B cell (primary cell): ENCODE measurements around the gene PTN. TPM values are rescaled to one million over a fixed set of nuclear protein-coding genes. Genes with fewer than 3 reads are reported as not detected.
A peak's percentile ranks its signal among the peaks of the same experiment; 100 is the strongest.

Experiments used
- ATAC-seq: fragments of 200-7000 bp; cut with Tn5 transposase; one replicate; pipeline ENCODE4 v1.10.0; 2021; ENCODE audit warnings: low read depth, mild to moderate bottlenecking, moderate number of reproducible peaks, moderate library complexity
- CTCF ChIA-PET: fragments of 350-600 bp; sonication (Branson Sonifier 250); formaldehyde crosslinking; loops from one replicate; lab custom pipeline; 2021; ENCODE audit warnings: antibody characterized with exemption, inconsistent platforms; lab: Charles Lee
- POLR2A ChIA-PET: fragments of 350-600 bp; sonication (Branson Sonifier 250); formaldehyde crosslinking; loops from one replicate; lab custom pipeline; 2021; ENCODE audit warnings: antibody characterized with exemption; lab: Charles Lee
- DNase-seq: peaks from one replicate; pipeline ENCODE4 v3.0.0; 2013
- H2AFZ ChIP-seq: 2 replicates; pipeline ENCODE4 v1.6.1; 2012; ENCODE audit warnings: mild to moderate bottlenecking, low read depth, low read length; ENCODE audit not compliant: insufficient read depth, poor library complexity, severe bottlenecking
- H3K27ac ChIP-seq, 2 donors: 1 replicate in 1 of 2; 2 replicates in 1 of 2; pipeline ENCODE4 v1.5.1; 2012 to 2013; ENCODE audit warnings: low read length in 2 of 2, mild to moderate bottlenecking in 2 of 2, moderate library complexity in 1 of 2
- H3K27me3 ChIP-seq, 4 experiments: fragments of 200-600 bp in 1 of 4; sonication (generic) in 1 of 4; replicated peaks in 1 of 4; 1 replicate in 2 of 4; 2 replicates in 2 of 4; pipeline versions ENCODE4 v1.6.1 to v1.7.0; 2013 to 2016; ENCODE audit warnings: low read length in 3 of 4, mild to moderate bottlenecking in 2 of 4, mixed read lengths in 1 of 4, moderate library complexity in 1 of 4; ENCODE audit not compliant: insufficient read depth in 4 of 4, control insufficient read depth in 3 of 4; ENCODE audit errors: control extremely low read depth in 1 of 4
- H3K36me3 ChIP-seq, 2 experiments: replicated peaks in 1 of 2; 1 replicate in 1 of 2; 2 replicates in 1 of 2; pipeline versions ENCODE4 v1.6.1 to v1.7.1; 2013; ENCODE audit warnings: low read length in 1 of 2; ENCODE audit not compliant: insufficient read depth in 2 of 2, control insufficient read depth in 1 of 2; ENCODE audit errors: control extremely low read depth in 1 of 2, extremely low read depth in 1 of 2
- H3K4me1 ChIP-seq, 2 donors: fragments of 200-600 bp in 1 of 2; sonication (generic) in 1 of 2; 1 replicate in 1 of 2; 2 replicates in 1 of 2; pipeline versions ENCODE4 v1.5.1 to v1.6.1; 2013 to 2017; ENCODE audit warnings: low read length in 2 of 2; ENCODE audit not compliant: control insufficient read depth in 2 of 2, insufficient read depth in 2 of 2
- H3K4me2 ChIP-seq: replicated peaks from 2 replicates; pipeline ENCODE3; 2012; ENCODE audit warnings: mild to moderate bottlenecking, low read depth, low read length; ENCODE audit not compliant: poor library complexity, severe bottlenecking
- H3K4me3 ChIP-seq, 5 experiments: fragments of 200-600 bp in 1 of 5; sonication (generic) in 1 of 5; 1 replicate in 3 of 5; 2 replicates in 2 of 5; pipeline versions ENCODE4 v1.5.1 to v1.7.0; 2011 to 2016; ENCODE audit warnings: low read length in 4 of 5, mild to moderate bottlenecking in 4 of 5, low read depth in 2 of 5, control low read depth in 1 of 5, moderate library complexity in 1 of 5; ENCODE audit not compliant: insufficient read depth in 1 of 5; ENCODE audit errors: control extremely low read depth in 1 of 5, extremely low read depth in 1 of 5
- H3K79me2 ChIP-seq: fragments of 200-600 bp; sonication (generic); one replicate; pipeline ENCODE4 v1.6.0; 2016; ENCODE audit warnings: low read length; ENCODE audit not compliant: control insufficient read depth, insufficient read depth
- H3K9ac ChIP-seq: fragments of 200-600 bp; sonication (generic); 2 replicates; pipeline ENCODE4 v1.6.1; 2017; ENCODE audit warnings: mild to moderate bottlenecking, low read length, moderate library complexity
- H3K9me3 ChIP-seq, 3 donors: one replicate each; pipeline versions ENCODE4 v1.6.1 to v1.7.1; 2013; ENCODE audit warnings: low read length in 2 of 3; ENCODE audit not compliant: control insufficient read depth in 2 of 3, insufficient read depth in 1 of 3; ENCODE audit errors: control extremely low read depth in 1 of 3
- H4K20me1 ChIP-seq: 2 replicates; pipeline ENCODE4 v1.6.0; 2012; ENCODE audit warnings: mild to moderate bottlenecking, low read length; ENCODE audit not compliant: insufficient read depth, control insufficient read depth, poor library complexity, severe bottlenecking
- H3K27ac Mint-ChIP-seq: one replicate; pipeline ENCODE4 v1.8.0; 2021; ENCODE audit warnings: mixed read lengths
- H3K27me3 Mint-ChIP-seq: one replicate; pipeline ENCODE4 v1.8.0; 2021; ENCODE audit warnings: mixed read lengths
- H3K4me1 Mint-ChIP-seq: one replicate; pipeline ENCODE4 v1.8.0; 2021; ENCODE audit warnings: mixed read lengths
- H3K4me3 Mint-ChIP-seq: one replicate; pipeline ENCODE4 v1.8.0; 2021; ENCODE audit warnings: mixed read lengths
- H3K9me3 Mint-ChIP-seq: one replicate; pipeline ENCODE4 v1.8.0; 2022; ENCODE audit warnings: mixed read lengths; ENCODE audit not compliant: insufficient read depth
- EZH2 ChIP-seq: IDR thresholded peaks from 2 replicates; pipeline ENCODE4 v1.6.1; 2012; ENCODE audit warnings: borderline replicate concordance, low read depth, mild to moderate bottlenecking, moderate library complexity, low read length; ENCODE audit not compliant: insufficient read depth, poor library complexity, severe bottlenecking
- WGBS: methylation state at CpG from one replicate; pipeline ENCODE4 v1.1.5; 2013; ENCODE audit warnings: missing lambda C conversion rate; ENCODE audit not compliant: insufficient coverage; 5-methylcytosine and 5-hydroxymethylcytosine counted together
- intact Hi-C: fragments of 100-400 bp; cut with micrococcal nuclease; formaldehyde crosslinking; loops from one replicate; pipeline ENCODE4 v1.10.0; 2022
- polyA minus RNA-seq: library from RNA; depleted of rRNA, polyadenylated mRNA; stranded (reverse); fragments of >200 nt; gene quantifications from 2 replicates; pipeline ENCODE4 v1.2.3, GENCODE V29; 2012
- polyA plus RNA-seq: library from polyadenylated mRNA; depleted of rRNA; stranded (reverse); fragments of >200 nt; gene quantifications from 2 replicates; pipeline ENCODE4 v1.2.3, GENCODE V29; 2012
- total RNA-seq, 2 donors: library from RNA; stranded (reverse); fragments of 120-200 nt in 1 of 2; gene quantifications; 1 replicate in 1 of 2; 2 replicates in 1 of 2; pipeline versions ENCODE4 v1.2.3 to v1.2.4, GENCODE V29; 2013 to 2022
- TF ChIP-seq, protein P1 (sequence below): fragments of 200-600 bp; IDR thresholded peaks from one replicate; pipeline ENCODE4 v1.8.0; 2022; ENCODE audit warnings: antibody characterized with exemption, mild to moderate bottlenecking

The PTN gene
- not detected in 2 replicates for total RNA-seq
- total RNA-seq (2013), result 0.82 TPM
- polyA plus RNA-seq, result not detected in 2 replicates
- polyA minus RNA-seq, result not detected in 2 replicates

DNA sequence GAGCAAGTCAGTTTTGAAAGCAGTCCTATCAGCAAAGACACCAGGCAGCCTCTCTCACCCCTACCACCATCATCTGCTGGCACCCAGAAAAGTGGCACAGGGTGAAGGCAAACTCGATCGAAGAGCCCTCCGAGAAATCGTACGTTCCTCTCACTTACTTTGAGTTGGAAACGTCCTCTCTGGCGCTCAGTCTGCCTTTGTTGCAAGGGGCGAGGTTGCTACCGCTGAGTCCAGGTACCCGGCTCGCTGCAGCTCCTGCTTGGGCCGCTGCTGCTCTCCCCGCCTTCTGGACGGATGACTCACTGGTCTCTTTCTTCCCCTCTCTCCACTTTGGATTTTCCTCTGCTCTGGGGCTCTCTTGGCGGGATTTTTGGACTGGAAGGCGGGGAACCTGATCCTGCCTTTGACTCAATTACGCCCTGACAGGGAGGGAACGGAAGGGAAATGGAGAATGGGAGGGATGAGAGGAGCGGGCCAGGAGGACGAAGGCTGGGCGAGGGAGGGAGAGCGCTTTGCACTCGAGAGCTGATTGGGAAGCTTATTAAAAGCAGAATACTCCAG, at the start of gene PTN:
Gene PTN (minus strand): TSS at position 453 of the 561 bp plus-strand sequence. CDS start 88,760 bp downstream, outside the sequence.
- Mint-ChIP-seq H3K27me3 (no peaks in the 10 kb centered on the region), H3K27ac (no peak within 1 kb of the TSS), H3K9me3 (peaks cover 3% of the 10 kb centered on the region), H3K4me1 (no peaks in the 10 kb centered on the region), H3K4me3 (no peak within 1 kb of the TSS)
- no peak within 1 kb of the TSS for H3K27ac ChIP-seq
- DNase-seq (no peak), ATAC-seq (no peak)
- H3K79me2 ChIP-seq, result no peaks in the 10 kb centered on the region
- WGBS, result 6% methylated on average over 20 of the region's 23 CpGs
- no peak within 1 kb of the TSS for H3K9ac ChIP-seq
- H3K36me3 ChIP-seq, result no peaks in the 10 kb centered on the region
- H3K27me3 ChIP-seq, result peaks cover 0 to 4% (median 0%) of the 10 kb centered on the region in 4 experiments
- H3K9me3 ChIP-seq, result peaks cover 0 to 4% (median 0%) of the 10 kb centered on the region in 3 donors
- no peak within 1 kb of the TSS for H3K4me3 ChIP-seq
- H3K4me1 ChIP-seq, result no peaks in the 10 kb centered on the region
- H4K20me1 ChIP-seq, result no peaks in the 10 kb centered on the region
- H3K4me2 ChIP-seq, result no peak within 1 kb of the TSS
- POLR2A ChIA-PET, result no interaction called here
- TF ChIP-seq, protein P1, sequence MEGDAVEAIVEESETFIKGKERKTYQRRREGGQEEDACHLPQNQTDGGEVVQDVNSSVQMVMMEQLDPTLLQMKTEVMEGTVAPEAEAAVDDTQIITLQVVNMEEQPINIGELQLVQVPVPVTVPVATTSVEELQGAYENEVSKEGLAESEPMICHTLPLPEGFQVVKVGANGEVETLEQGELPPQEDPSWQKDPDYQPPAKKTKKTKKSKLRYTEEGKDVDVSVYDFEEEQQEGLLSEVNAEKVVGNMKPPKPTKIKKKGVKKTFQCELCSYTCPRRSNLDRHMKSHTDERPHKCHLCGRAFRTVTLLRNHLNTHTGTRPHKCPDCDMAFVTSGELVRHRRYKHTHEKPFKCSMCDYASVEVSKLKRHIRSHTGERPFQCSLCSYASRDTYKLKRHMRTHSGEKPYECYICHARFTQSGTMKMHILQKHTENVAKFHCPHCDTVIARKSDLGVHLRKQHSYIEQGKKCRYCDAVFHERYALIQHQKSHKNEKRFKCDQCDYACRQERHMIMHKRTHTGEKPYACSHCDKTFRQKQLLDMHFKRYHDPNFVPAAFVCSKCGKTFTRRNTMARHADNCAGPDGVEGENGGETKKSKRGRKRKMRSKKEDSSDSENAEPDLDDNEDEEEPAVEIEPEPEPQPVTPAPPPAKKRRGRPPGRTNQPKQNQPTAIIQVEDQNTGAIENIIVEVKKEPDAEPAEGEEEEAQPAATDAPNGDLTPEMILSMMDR, result no peak
- no peak for TF ChIP-seq EZH2
- CTCF ChIA-PET, result no interaction called here
- intact Hi-C loops, result no loop called here
- H2AFZ ChIP-seq, result peak within 1 kb of the TSS; percentile 15

- ATAC-seq, result no peak
- no peak for DNase-seq
- no peaks in the 10 kb centered on the region for H3K4me1 ChIP-seq
- H4K20me1 ChIP-seq, result no peaks in the 10 kb centered on the region
- Mint-ChIP-seq H3K9me3 (peaks cover 2% of the 10 kb centered on the region), H3K27ac (no peak overlapping the region), H3K4me3 (no peak overlapping the region), H3K4me1 (no peaks in the 10 kb centered on the region), H3K27me3 (no peaks in the 10 kb centered on the region)
- intact Hi-C loops, result no loop called here
- TF ChIP-seq, protein P1, result no peak
- no peak for TF ChIP-seq EZH2
- ChIA-PET POLR2A (no interaction called here), CTCF (no interaction called here)
- no peaks in the 10 kb centered on the region for H3K27me3 ChIP-seq
- H3K9me3 ChIP-seq, result no peaks in the 10 kb centered on the region
- H3K79me2 ChIP-seq, result no peaks in the 10 kb centered on the region
- H3K27ac ChIP-seq, result no peak overlapping the region
- no peak overlapping the region for H3K4me3 ChIP-seq
- no peak overlapping the region for H3K4me2 ChIP-seq
- no peak overlapping the region for H3K9ac ChIP-seq
- H3K36me3 ChIP-seq, result no peaks in the 10 kb centered on the region
- WGBS, result 82% methylated on average over 1 of the region's 1 CpG
- H2AFZ ChIP-seq, result no peak overlapping the region
Measured at GRCh38 chr7:137390076-137390475, 46.5 kb upstream of the PTN start.
